GM12878 (cell line): ENCODE data around the gene TMEM50B. TPM values are rescaled to one million over a fixed set of nuclear protein-coding genes. Genes with fewer than 3 reads are reported as not detected.
A peak's percentile ranks its signal among the peaks of the same experiment; 100 is the strongest.

Experiments
- ATAC-seq: fragments of 200-7000 bp; cut with Tn5 transposase; 3 replicates; pipeline ENCODE4 v1.9.1; 2020; ENCODE audit warnings: mild to moderate bottlenecking, moderate library complexity
- BruUV-seq: library from RNA; stranded (reverse); fragments of 400-500 nt; replicated peaks from 2 replicates; lab custom pipeline; 2021; lab: Mats Ljungman, UMichigan
- CTCF ChIA-PET: fragments of 300-600 bp; sonication (Branson Sonifier 250); formaldehyde crosslinking; extraction: SDS; loops from one replicate; lab custom pipeline; 2021; ENCODE audit warnings: inconsistent platforms; lab: Yijun Ruan, JAX
- POLR2A ChIA-PET: fragments of 350-600 bp; formaldehyde crosslinking; extraction: SDS; loops from one replicate; lab custom pipeline; 2021; ENCODE audit warnings: inconsistent platforms; lab: Charles Lee
- RAD21 ChIA-PET: fragments of 300-600 bp; sonication (Branson Sonifier 250); formaldehyde crosslinking; loops from one replicate; lab custom pipeline; 2023; ENCODE audit warnings: antibody characterized with exemption; ENCODE audit not compliant: unreplicated experiment; lab: Charles Lee
- SMC1A ChIA-PET: fragments of 300-600 bp; sonication (Branson Sonifier 250); formaldehyde crosslinking; loops from one replicate; lab custom pipeline; 2023; ENCODE audit not compliant: unreplicated experiment, uncharacterized antibody; lab: Charles Lee
- DNase-seq: peaks from one replicate; pipeline ENCODE4 v3.0.0-alpha.2; 2011; ENCODE audit warnings: low read depth, low spot score
- FAIRE-seq: peaks from 3 replicates; lab custom pipeline; 2011; peaks lifted over from hg19 to GRCh38; lab: Jason Lieb, UNC
- H2AFZ ChIP-seq: 2 replicates; pipeline ENCODE4 v1.6.0; 2011; ENCODE audit warnings: low read depth, low read length, control low read depth; ENCODE audit not compliant: control insufficient read depth
- H3K27ac ChIP-seq: 2 replicates; pipeline ENCODE4 v1.5.1; 2011; ENCODE audit warnings: control low read depth; ENCODE audit not compliant: control insufficient read depth, insufficient read depth
- H3K27me3 ChIP-seq, 2 experiments: replicated peaks in 1 of 2; 2 replicates each; pipeline versions ENCODE4 v1.6.0 to v1.6.1; 2011; ENCODE audit warnings: low read length in 1 of 2; ENCODE audit not compliant: control insufficient read depth in 2 of 2, insufficient read depth in 2 of 2
- H3K36me3 ChIP-seq, 2 experiments: 2 replicates each; pipeline ENCODE4 v1.5.1; 2011; ENCODE audit warnings: low read length in 1 of 2; ENCODE audit not compliant: control insufficient read depth in 2 of 2, insufficient read depth in 2 of 2
- H3K4me1 ChIP-seq: 2 replicates; pipeline ENCODE4 v1.6.1; 2011; ENCODE audit warnings: mild to moderate bottlenecking, low read length, moderate library complexity, mixed read lengths; ENCODE audit not compliant: control insufficient read depth, insufficient read depth
- H3K4me2 ChIP-seq: 2 replicates; pipeline ENCODE4 v1.6.0; 2011; ENCODE audit warnings: control low read depth; ENCODE audit not compliant: control insufficient read depth, insufficient read depth
- H3K4me3 ChIP-seq: fragments of 200-600 bp; sonication (generic); 2 replicates; pipeline ENCODE4 v1.5.1; 2016
- H3K79me2 ChIP-seq: 2 replicates; pipeline ENCODE4 v1.6.0; 2011; ENCODE audit warnings: low read length; ENCODE audit not compliant: control insufficient read depth, insufficient read depth
- H3K9ac ChIP-seq: 2 replicates; pipeline ENCODE4 v1.8.0; 2011; ENCODE audit warnings: low read length, control low read depth, mixed read lengths; ENCODE audit not compliant: control insufficient read depth, insufficient read depth
- H3K9me3 ChIP-seq: replicated peaks from 3 replicates; pipeline ENCODE4 v1.5.1; 2011; ENCODE audit warnings: mild to moderate bottlenecking, low read length; ENCODE audit not compliant: control insufficient read depth, insufficient read depth
- H4K20me1 ChIP-seq: 2 replicates; pipeline ENCODE4 v1.6.0; 2011; ENCODE audit not compliant: control insufficient read depth, insufficient read depth
- BRCA1 ChIP-seq: IDR thresholded peaks from 2 replicates; pipeline ENCODE4 v1.6.1; 2011; ENCODE audit warnings: low read depth, low read length, improper control_type of control experiment
- IKZF1 ChIP-seq: fragments of 450-650 bp; conservative IDR thresholded peaks from 2 replicates; pipeline ENCODE4 v1.6.1; 2017; ENCODE audit warnings: antibody characterized with exemption, mild to moderate bottlenecking
- IKZF2 ChIP-seq, 2 experiments: fragments of 450-650 bp; IDR thresholded peaks; 2 replicates each; pipeline ENCODE4 v1.6.1; 2017; ENCODE audit warnings: mild to moderate bottlenecking in 2 of 2, moderate library complexity in 2 of 2
- MEF2B ChIP-seq: fragments of 450-650 bp; IDR thresholded peaks from 2 replicates; pipeline ENCODE4 v1.6.1; 2018; ENCODE audit warnings: mild to moderate bottlenecking, moderate library complexity; ENCODE audit not compliant: partially characterized antibody, poor library complexity, severe bottlenecking
- NFYB ChIP-seq: IDR thresholded peaks from 2 replicates; pipeline ENCODE4 v1.6.1; 2011; ENCODE audit warnings: low read depth, mild to moderate bottlenecking, low read length, improper control_type of control experiment, moderate library complexity; ENCODE audit not compliant: insufficient read depth
- RCOR1 ChIP-seq: conservative IDR thresholded peaks from 2 replicates; pipeline ENCODE4 v1.6.1; 2012; ENCODE audit warnings: low read depth, low read length, improper control_type of control experiment
- RELA ChIP-seq: fragments of 450-650 bp; IDR thresholded peaks from 2 replicates; pipeline ENCODE4 v1.8.0; 2014; ENCODE audit warnings: borderline replicate concordance; ENCODE audit not compliant: partially characterized antibody
- SIN3A ChIP-seq: IDR thresholded peaks from 2 replicates; pipeline ENCODE4 v1.6.1; 2012; ENCODE audit warnings: low read depth, low read length, improper control_type of control experiment
- TAF1 ChIP-seq: IDR thresholded peaks from 2 replicates; pipeline ENCODE4 v1.6.1; 2011; ENCODE audit warnings: mild to moderate bottlenecking, low read depth, low read length, borderline replicate concordance
- YBX1 ChIP-seq: fragments of 450-650 bp; IDR thresholded peaks from 2 replicates; pipeline ENCODE4 v1.6.1; 2016; ENCODE audit warnings: antibody characterized with exemption
- ZSCAN29 ChIP-seq: fragments of 450-650 bp; IDR thresholded peaks from 2 replicates; pipeline ENCODE4 v1.6.1; 2017; ENCODE audit warnings: mild to moderate bottlenecking, moderate library complexity
- WGBS: methylation state at CpG from one replicate; pipeline ENCODE4 v1.1.6; 2016; ENCODE audit warnings: low lambda C conversion rate; ENCODE audit not compliant: insufficient replicate concordance, insufficient coverage; ENCODE audit errors: missing lambda C conversion rate; 5-methylcytosine and 5-hydroxymethylcytosine counted together
- in situ Hi-C: fragments of 300-500 bp; cut with MboI; formaldehyde crosslinking; loops from 9 replicates; pipeline ENCODE4 v1.14.3; 2018; ENCODE audit warnings: mixed read lengths
- intact Hi-C: fragments of 100-400 bp; cut with micrococcal nuclease; formaldehyde crosslinking; loops from one replicate; pipeline ENCODE4 v1.14.2; 2022; ENCODE audit not compliant: unreplicated experiment
- polyA plus RNA-seq, 11 experiments: library from polyadenylated mRNA; depleted of rRNA in 4 of 11; unstranded in 6 of 11; stranded (reverse) in 5 of 11; fragments of >200 nt; fragmentation: Nextera tagmentation in 4 of 11; fragmentation: Illumina TruSeq in 1 of 11; extraction: Ambion mirVana in 4 of 11; extraction: Trizol in 1 of 11; gene quantifications; 1 replicate in 1 of 11; 2 replicates in 10 of 11; pipeline versions ENCODE4 v1.2.1 to v1.2.3, GENCODE V29; 2011 to 2016; ENCODE audit warnings: inconsistent platforms in 2 of 11, missing spikeins in 2 of 11, low read depth in 1 of 11
- total RNA-seq, 4 experiments: library from RNA; depleted of rRNA in 3 of 4; stranded (reverse); fragments of >200 nt in 3 of 4; fragmentation: Illumina TruSeq in 1 of 4; extraction: Trizol in 1 of 4; gene quantifications; 2 replicates each; pipeline versions ENCODE4 v1.2.1 to v1.2.3, GENCODE V29; 2013 to 2021
- TF ChIP-seq, protein P1 (sequence below): fragments of 450-650 bp; IDR thresholded peaks from 2 replicates; pipeline ENCODE4 v1.6.1; 2017; ENCODE audit warnings: mild to moderate bottlenecking, low read depth, inconsistent platforms; ENCODE audit not compliant: poor library complexity, severe bottlenecking
- TF ChIP-seq, protein P2 (sequence below): IDR thresholded peaks from 2 replicates; pipeline ENCODE4 v1.6.1; 2012; ENCODE audit warnings: low read depth, low read length, improper control_type of control experiment
- TF ChIP-seq, protein P3 (sequence below): IDR thresholded peaks from 2 replicates; pipeline ENCODE4 v1.6.1; 2012; ENCODE audit warnings: low read length, inconsistent platforms

TMEM50B gene
- total and polyA plus RNA-seq, 10 of the 15 experiments (the other 5 are each of a cell fraction or from before 2014, with no cell fraction given): 12.1 to 42.1 (median 18.2) TPM

DNA sequence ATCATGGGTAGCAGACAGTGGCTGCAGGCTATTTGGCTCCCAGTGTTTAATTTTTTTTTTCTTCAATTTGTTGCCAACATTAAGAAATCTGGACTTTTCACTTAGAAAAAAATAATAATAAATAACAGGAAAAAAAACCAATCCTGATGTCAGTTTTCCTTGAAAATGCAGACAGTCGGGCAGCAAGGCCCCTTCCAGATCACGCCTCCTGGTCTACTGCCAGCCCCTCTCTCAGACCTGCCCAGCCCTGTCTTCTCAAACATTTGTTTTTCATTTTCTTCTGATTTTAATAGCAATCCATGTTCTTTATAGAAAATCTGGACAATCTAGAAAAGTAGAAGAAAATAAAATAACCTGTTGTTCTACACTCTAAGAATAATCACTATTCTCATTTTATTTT lies 61.1 kb downstream of the TMEM50B start:
- ChIA-PET SMC1A (no interaction called here), RAD21 (no interaction called here)
- H3K79me2 ChIP-seq: peaks cover 34% of the 10 kb centered on the region

DNA sequence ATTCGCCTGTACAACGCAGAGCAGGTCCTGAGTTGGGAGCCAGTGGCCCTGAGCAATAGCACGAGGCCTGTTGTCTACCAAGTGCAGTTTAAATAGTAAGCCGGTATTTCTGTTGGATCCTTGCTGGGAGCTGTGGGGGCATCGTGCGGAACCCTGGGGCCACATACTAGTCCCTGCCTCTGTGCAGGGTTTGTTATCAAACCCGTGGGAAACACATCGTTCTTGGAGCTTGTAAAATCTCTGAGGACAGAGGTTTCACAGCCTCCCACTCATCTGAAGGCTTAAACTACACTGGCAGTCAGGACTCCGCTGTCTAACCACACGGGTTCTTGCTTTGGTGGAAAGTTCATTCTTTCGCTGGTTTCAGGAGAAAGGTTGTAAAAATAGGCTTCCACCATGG lies 64.8 kb downstream of the TMEM50B start:
- ChIA-PET SMC1A (interaction anchor here (0.5 to 4.8 kb wide), 8 partner anchors 16 to 183 kb away, joined by 3 to 29 read pairs (median 7); no protein-coding TSS in a partner anchor), POLR2A (interaction anchor here (0.6 to 2.0 kb wide), 7 partner anchors 8 to 35 kb away, joined by 3 to 8 read pairs (median 6); no protein-coding TSS in a partner anchor), RAD21 (interaction anchor here (1.2 to 4.0 kb wide), 8 partner anchors 9 to 215 kb away, joined by 3 to 33 read pairs (median 6); no protein-coding TSS in a partner anchor), CTCF (interaction anchor here (0.9 to 2.5 kb wide), 4 partner anchors 9 to 53 kb away, joined by 3 to 8 read pairs (median 3); no protein-coding TSS in a partner anchor)
- peaks cover 6% of the 10 kb centered on the region for H4K20me1 ChIP-seq
- WGBS: 75% methylated on average over 11 of the region's 11 CpGs
- no peak for ATAC-seq
- H3K9me3 ChIP-seq: no peaks in the 10 kb centered on the region
- H3K4me3 ChIP-seq: no peak overlapping the region
- H3K4me2 ChIP-seq: no peak overlapping the region
- intact Hi-C loops: no loop called here
- TF ChIP-seq, protein P1, sequence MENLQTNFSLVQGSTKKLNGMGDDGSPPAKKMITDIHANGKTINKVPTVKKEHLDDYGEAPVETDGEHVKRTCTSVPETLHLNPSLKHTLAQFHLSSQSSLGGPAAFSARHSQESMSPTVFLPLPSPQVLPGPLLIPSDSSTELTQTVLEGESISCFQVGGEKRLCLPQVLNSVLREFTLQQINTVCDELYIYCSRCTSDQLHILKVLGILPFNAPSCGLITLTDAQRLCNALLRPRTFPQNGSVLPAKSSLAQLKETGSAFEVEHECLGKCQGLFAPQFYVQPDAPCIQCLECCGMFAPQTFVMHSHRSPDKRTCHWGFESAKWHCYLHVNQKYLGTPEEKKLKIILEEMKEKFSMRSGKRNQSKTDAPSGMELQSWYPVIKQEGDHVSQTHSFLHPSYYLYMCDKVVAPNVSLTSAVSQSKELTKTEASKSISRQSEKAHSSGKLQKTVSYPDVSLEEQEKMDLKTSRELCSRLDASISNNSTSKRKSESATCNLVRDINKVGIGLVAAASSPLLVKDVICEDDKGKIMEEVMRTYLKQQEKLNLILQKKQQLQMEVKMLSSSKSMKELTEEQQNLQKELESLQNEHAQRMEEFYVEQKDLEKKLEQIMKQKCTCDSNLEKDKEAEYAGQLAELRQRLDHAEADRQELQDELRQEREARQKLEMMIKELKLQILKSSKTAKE: no peak
- TF ChIP-seq TAF1 (no peak), SIN3A (no peak), IKZF1 (0 out of 2 replicates have a peak, but pooled peaks have one; percentile 13), IKZF2 (IDR thresholded peaks at IDR 0.05) (peak in 1 of 2 experiments; percentile 25; a peak in 1 of 4 replicates), MEF2B (peak; percentile 62), RCOR1 (no peak)
- TF ChIP-seq, protein P2, sequence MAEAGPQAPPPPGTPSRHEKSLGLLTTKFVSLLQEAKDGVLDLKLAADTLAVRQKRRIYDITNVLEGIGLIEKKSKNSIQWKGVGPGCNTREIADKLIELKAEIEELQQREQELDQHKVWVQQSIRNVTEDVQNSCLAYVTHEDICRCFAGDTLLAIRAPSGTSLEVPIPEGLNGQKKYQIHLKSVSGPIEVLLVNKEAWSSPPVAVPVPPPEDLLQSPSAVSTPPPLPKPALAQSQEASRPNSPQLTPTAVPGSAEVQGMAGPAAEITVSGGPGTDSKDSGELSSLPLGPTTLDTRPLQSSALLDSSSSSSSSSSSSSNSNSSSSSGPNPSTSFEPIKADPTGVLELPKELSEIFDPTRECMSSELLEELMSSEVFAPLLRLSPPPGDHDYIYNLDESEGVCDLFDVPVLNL: no peak
- H2AFZ ChIP-seq: no peak overlapping the region
- peaks cover 16 to 36% of the 10 kb centered on the region in 2 experiments for H3K36me3 ChIP-seq
- BruUV-seq: no TSS peak
- H3K79me2 ChIP-seq: peaks cover 58% of the 10 kb centered on the region
- no peak for FAIRE-seq
- DNase-seq: no peak
- in situ Hi-C loops: no loop called here
- H3K27me3 ChIP-seq: no peaks in the 10 kb centered on the region
- H3K27ac ChIP-seq: no peak overlapping the region
- peaks cover 22% of the 10 kb centered on the region for H3K4me1 ChIP-seq
- H3K9ac ChIP-seq: no peak overlapping the region

More for the DNA sequence above, 61.1 kb downstream of the TMEM50B start:
- WGBS: 77% methylated on average over 2 of the region's 2 CpGs
- FAIRE-seq (no peak), ATAC-seq (no peak), DNase-seq (no peak)
- Histone ChIP-seq H2AFZ (no peak overlapping the region), H3K9ac (no peak overlapping the region), H3K4me2 (no peak overlapping the region), H3K27ac (no peak overlapping the region), H3K36me3 (peaks cover 18 to 41% of the 10 kb centered on the region in 2 experiments), H3K4me1 (peaks cover 5% of the 10 kb centered on the region), H3K4me3 (no peak overlapping the region), H3K9me3 (no peaks in the 10 kb centered on the region), H3K27me3 (no peaks in the 10 kb centered on the region), H4K20me1 (peaks cover 11% of the 10 kb centered on the region; the same call in 1 of the 2 replicates)
- no TSS peak for BruUV-seq
- ChIA-PET CTCF (no interaction called here), POLR2A (no interaction called here)
- intact Hi-C loops: no loop called here
- no peak for TF ChIP-seq ZSCAN29
- no peak for TF ChIP-seq BRCA1
- TF ChIP-seq, protein P3, sequence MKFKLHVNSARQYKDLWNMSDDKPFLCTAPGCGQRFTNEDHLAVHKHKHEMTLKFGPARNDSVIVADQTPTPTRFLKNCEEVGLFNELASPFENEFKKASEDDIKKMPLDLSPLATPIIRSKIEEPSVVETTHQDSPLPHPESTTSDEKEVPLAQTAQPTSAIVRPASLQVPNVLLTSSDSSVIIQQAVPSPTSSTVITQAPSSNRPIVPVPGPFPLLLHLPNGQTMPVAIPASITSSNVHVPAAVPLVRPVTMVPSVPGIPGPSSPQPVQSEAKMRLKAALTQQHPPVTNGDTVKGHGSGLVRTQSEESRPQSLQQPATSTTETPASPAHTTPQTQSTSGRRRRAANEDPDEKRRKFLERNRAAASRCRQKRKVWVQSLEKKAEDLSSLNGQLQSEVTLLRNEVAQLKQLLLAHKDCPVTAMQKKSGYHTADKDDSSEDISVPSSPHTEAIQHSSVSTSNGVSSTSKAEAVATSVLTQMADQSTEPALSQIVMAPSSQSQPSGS: no peak
- TF ChIP-seq RELA: no peak
- TF ChIP-seq NFYB: no peak
- no peak for TF ChIP-seq YBX1
- in situ Hi-C loops: no loop called here
